ENCODE results near the gene ATOX1.

DNA sequence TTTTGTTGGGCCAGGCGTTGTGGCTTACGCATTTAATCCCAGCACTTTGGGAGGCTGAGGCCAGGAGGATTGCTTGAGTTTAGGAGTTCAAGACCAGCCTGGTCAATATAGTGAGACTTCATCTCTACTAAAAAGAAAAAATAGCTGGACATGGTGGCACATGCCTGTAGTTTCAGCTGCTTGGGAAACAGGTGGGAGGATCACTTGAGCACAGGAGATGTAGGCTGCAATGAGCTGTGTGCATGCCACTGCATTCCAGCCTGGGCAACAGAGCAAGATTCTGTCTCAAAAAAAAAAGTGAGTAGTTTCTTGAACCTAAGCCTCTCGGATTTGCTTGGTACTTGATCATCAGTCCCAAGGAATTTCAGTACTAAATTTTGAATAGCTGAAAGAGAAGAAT lies 40.2 kb upstream of the ATOX1 start:
- no peak for TF ChIP-seq CTCF (conservative IDR thresholded peaks at IDR 0.05)
- no peak for TF ChIP-seq ZFX (IDR thresholded peaks at IDR 0.05)
